Activated T-cell treated with anti-CD3 and anti-CD28 coated beads, Interleukin-2, amount 50 U/mL, for 4 hours (primary cell): Measurements from ENCODE around the gene GPR17. TPM values are rescaled to one million over a fixed set of nuclear protein-coding genes. Genes with fewer than 3 reads are reported as not detected.

Experiments used
- ATAC-seq, 2 donors: fragments of 200-7000 bp; cut with Tn5 transposase; one replicate each; pipeline ENCODE4 v1.10.0; 2021
- DNase-seq: peaks from one replicate; pipeline ENCODE4 v3.0.0-alpha.2; 2020
- H3K27me3 Mint-ChIP-seq: one replicate; pipeline ENCODE4 v1.8.0; 2021; ENCODE audit warnings: low read depth, mixed read lengths
- H3K36me3 Mint-ChIP-seq: one replicate; pipeline ENCODE4 v1.8.0; 2022; ENCODE audit warnings: mixed read lengths; ENCODE audit not compliant: insufficient read depth
- H3K4me1 Mint-ChIP-seq: one replicate; pipeline ENCODE4 v1.8.0; 2021; ENCODE audit warnings: low read depth, mixed read lengths
- H3K4me3 Mint-ChIP-seq: one replicate; pipeline ENCODE4 v1.8.0; 2021; ENCODE audit warnings: mild to moderate bottlenecking, moderate library complexity, mixed read lengths
- H3K9me3 Mint-ChIP-seq: one replicate; pipeline ENCODE4 v1.8.0; 2021; ENCODE audit warnings: mixed read lengths
- total RNA-seq, 3 donors: library from RNA; stranded (reverse); gene quantifications; one replicate each; pipeline ENCODE4 v1.2.1, GENCODE V29; 2021

The GPR17 gene
- total RNA-seq: not detected

GRCh38 chr2:127645395-127646291 lies at the start of gene GPR17:
GPR17 (plus strand) TSS chr2:127646153; CDS start chr2:127650736, 4,583 bp downstream.
- no peaks in the 10 kb centered on the region for H3K27me3 Mint-ChIP-seq
- no peaks in the 10 kb centered on the region for H3K9me3 Mint-ChIP-seq
- H3K4me3 Mint-ChIP-seq: no peak within 1 kb of the TSS
- no peaks in the 10 kb centered on the region for H3K36me3 Mint-ChIP-seq
- H3K4me1 Mint-ChIP-seq: peaks cover 28% of the 10 kb centered on the region
- DNase-seq (no peak), ATAC-seq (no peak)

- Mint-ChIP-seq H3K9me3 (peaks cover 5% of the 10 kb centered on the region), H3K27me3 (peaks cover 2% of the 10 kb centered on the region), H3K4me1 (peaks cover 2% of the 10 kb centered on the region), H3K36me3 (no peaks in the 10 kb centered on the region), H3K4me3 (no peak overlapping the region)
- no peak for DNase-seq
- no peak for ATAC-seq
Observed at GRCh38 chr2:127596311-127597045, 49.5 kb upstream of the GPR17 start.

- DNase-seq (no peak), ATAC-seq (no peak)
- Mint-ChIP-seq H3K36me3 (no peaks in the 10 kb centered on the region), H3K4me1 (peaks cover 2% of the 10 kb centered on the region), H3K9me3 (peaks cover 8% of the 10 kb centered on the region), H3K27me3 (peaks cover 2% of the 10 kb centered on the region), H3K4me3 (no peak overlapping the region)
Observed at GRCh38 chr2:127597046-127597983, 48.6 kb upstream of the GPR17 start.

DNA sequence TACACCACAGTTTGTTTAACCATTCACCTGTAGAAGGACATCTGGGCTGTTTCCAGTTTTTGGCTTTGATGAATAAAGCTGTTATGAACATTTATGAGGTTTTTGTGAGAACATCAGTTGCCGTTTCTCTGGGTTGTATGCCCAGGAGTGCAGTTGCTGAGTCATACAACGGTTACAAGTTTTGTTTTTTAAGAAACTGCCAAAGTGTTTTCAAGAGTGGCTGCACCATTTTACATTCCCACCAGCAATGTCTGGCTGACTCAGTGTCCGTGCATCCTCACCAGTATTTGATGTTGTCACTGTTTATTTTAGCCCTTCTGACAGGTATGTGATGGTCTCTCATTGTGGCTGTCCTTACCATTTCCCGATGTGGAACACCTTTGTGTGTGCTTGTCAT lies 48.0 kb upstream of the GPR17 start:
- Mint-ChIP-seq H3K4me3 (no peak overlapping the region), H3K4me1 (peaks cover 2% of the 10 kb centered on the region), H3K27me3 (peaks cover 2% of the 10 kb centered on the region), H3K36me3 (no peaks in the 10 kb centered on the region), H3K9me3 (peaks cover 10% of the 10 kb centered on the region)
- ATAC-seq: no peak
- DNase-seq: no peak

DNA sequence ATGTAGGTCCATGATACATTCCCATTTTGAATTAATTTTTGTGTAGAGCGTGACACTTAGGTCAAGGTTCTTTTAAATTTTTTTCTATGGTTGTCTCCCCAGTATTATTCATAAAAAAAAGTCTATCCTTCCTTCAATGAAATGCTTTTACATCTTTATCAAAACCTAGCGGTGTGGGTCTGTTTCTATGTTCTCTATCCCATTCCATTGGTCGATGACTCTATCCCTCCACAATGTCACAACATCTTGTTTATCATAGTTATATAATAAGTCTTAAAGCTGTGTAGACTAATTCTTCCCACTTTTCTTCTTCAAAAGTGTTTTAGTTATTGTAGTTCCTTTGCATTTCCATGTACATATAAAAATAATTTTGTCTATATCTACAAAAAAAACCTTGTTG lies 47.2 kb upstream of the GPR17 start:
- H3K36me3 Mint-ChIP-seq: no peaks in the 10 kb centered on the region
- H3K4me3 Mint-ChIP-seq: no peak overlapping the region
- no peak for DNase-seq
- peaks cover 15% of the 10 kb centered on the region for H3K9me3 Mint-ChIP-seq
- no peak for ATAC-seq
- H3K27me3 Mint-ChIP-seq: peaks cover 2% of the 10 kb centered on the region
- peaks cover 2% of the 10 kb centered on the region for H3K4me1 Mint-ChIP-seq

GRCh38 chr2:127599211-127599610 lies 46.7 kb upstream of the GPR17 start:
- ATAC-seq (no peak), DNase-seq (no peak)
- Mint-ChIP-seq H3K27me3 (peaks cover 2% of the 10 kb centered on the region), H3K9me3 (peaks cover 15% of the 10 kb centered on the region), H3K4me3 (no peak overlapping the region), H3K36me3 (no peaks in the 10 kb centered on the region), H3K4me1 (peaks cover 2% of the 10 kb centered on the region)

DNA sequence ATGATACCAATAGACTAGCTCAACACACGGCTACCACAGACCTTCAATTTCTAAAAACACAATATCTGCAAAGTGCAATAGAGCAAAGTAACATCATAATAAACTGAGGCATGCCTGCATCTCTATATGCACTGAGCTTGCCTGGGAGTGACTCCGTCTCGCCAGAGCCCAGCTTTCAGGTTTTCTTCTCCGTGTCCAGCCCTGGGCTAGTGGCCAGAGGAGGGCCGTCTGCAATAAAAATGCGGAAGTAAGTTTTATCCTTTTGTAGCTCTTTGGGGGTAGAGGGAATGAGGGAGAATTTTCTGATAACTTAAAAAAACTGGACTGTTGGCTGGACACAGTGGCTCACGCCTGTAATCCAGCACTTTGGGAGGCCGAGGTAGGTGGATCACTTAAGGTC lies 41.0 kb upstream of the GPR17 start:
- ATAC-seq: no peak
- no peak overlapping the region for H3K4me3 Mint-ChIP-seq
- peaks cover 1% of the 10 kb centered on the region for H3K4me1 Mint-ChIP-seq
- H3K36me3 Mint-ChIP-seq: no peaks in the 10 kb centered on the region
- peaks cover 10% of the 10 kb centered on the region for H3K9me3 Mint-ChIP-seq
- no peak for DNase-seq
- peaks cover 2% of the 10 kb centered on the region for H3K27me3 Mint-ChIP-seq

DNA sequence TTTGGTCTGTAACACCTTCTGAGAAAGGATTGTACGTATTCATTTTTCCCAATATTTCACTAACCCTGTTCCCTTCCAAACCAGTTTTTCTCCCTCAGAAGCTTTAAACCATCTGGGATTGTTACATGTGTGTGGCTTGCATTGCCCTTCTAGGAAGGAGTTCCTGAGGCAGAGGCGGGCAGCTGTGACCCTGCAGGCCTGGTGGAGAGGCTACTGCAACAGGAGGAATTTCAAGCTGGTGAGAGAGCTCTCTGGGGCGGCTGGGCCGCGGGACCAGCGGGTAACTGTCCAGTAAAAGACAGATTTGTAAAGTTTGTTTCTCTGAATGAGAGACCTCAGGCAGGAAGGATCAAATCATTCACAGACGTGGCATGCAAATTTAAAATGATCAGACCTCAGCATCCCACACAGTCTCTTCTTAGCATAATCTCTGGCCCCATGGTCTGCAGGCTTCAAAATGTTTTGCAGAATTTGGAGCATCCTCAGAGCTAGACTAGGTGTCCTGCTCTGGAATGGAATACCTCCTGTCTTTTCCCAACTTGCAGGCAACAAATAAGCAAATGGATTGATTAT lies 40.2 kb upstream of the GPR17 start:
- Mint-ChIP-seq H3K4me1 (peaks cover 1% of the 10 kb centered on the region), H3K4me3 (no peak overlapping the region), H3K9me3 (peaks cover 10% of the 10 kb centered on the region)

DNA sequence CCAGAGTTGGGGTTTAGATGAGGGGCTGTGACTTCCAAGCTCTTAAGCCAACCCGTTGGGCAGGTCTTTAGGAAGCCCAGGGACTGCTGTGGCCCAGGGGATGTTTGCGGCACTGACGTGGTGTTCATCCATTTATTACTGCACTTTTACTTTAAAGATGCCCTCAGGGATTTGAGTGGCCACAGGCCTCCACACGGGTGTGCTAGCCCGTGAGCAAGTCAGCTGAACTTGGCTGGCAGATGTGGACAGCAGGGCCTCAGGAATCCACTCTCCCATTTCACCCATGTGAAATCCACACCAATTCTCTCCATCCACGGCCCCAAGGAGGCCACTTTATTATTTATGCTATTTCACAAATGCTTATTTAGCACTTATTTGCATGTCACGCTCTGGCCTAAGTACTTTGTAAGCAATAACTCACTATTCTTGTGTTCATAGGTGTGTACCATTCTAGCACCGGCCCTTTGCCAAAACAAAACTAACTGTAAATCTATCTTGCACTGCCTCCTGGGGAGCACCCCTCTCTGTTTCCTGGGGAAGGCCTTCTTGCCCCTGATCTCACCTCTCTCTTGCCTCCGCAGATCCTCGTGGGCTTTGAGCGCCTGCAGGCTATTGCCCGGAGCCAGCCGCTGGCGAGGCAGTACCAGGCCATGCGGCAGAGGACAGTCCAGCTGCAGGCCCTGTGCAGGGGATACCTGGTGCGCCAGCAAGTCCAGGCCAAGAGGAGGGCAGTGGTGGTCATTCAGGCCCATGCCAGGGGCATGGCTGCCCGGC lies 39.1 kb upstream of the GPR17 start:
- H3K4me1 Mint-ChIP-seq: peaks cover 1% of the 10 kb centered on the region
- no peaks in the 10 kb centered on the region for H3K36me3 Mint-ChIP-seq
- peaks cover 10% of the 10 kb centered on the region for H3K9me3 Mint-ChIP-seq
- ATAC-seq (no peak), DNase-seq (no peak)
- no peak overlapping the region for H3K4me3 Mint-ChIP-seq
- H3K27me3 Mint-ChIP-seq: peaks cover 2% of the 10 kb centered on the region

More for the DNA sequence above, 40.2 kb upstream of the GPR17 start:
- Mint-ChIP-seq H3K27me3 (peaks cover 2% of the 10 kb centered on the region), H3K36me3 (no peaks in the 10 kb centered on the region)
- DNase-seq (no peak), ATAC-seq (no peak)

- H3K36me3 Mint-ChIP-seq: no peaks in the 10 kb centered on the region
- ATAC-seq: no peak
- H3K4me1 Mint-ChIP-seq: peaks cover 1% of the 10 kb centered on the region
- H3K4me3 Mint-ChIP-seq: no peak overlapping the region
- peaks cover 2% of the 10 kb centered on the region for H3K27me3 Mint-ChIP-seq
- DNase-seq: no peak
- H3K9me3 Mint-ChIP-seq: peaks cover 7% of the 10 kb centered on the region
Observed at GRCh38 chr2:127607399-127607908, 38.5 kb upstream of the GPR17 start.

DNA sequence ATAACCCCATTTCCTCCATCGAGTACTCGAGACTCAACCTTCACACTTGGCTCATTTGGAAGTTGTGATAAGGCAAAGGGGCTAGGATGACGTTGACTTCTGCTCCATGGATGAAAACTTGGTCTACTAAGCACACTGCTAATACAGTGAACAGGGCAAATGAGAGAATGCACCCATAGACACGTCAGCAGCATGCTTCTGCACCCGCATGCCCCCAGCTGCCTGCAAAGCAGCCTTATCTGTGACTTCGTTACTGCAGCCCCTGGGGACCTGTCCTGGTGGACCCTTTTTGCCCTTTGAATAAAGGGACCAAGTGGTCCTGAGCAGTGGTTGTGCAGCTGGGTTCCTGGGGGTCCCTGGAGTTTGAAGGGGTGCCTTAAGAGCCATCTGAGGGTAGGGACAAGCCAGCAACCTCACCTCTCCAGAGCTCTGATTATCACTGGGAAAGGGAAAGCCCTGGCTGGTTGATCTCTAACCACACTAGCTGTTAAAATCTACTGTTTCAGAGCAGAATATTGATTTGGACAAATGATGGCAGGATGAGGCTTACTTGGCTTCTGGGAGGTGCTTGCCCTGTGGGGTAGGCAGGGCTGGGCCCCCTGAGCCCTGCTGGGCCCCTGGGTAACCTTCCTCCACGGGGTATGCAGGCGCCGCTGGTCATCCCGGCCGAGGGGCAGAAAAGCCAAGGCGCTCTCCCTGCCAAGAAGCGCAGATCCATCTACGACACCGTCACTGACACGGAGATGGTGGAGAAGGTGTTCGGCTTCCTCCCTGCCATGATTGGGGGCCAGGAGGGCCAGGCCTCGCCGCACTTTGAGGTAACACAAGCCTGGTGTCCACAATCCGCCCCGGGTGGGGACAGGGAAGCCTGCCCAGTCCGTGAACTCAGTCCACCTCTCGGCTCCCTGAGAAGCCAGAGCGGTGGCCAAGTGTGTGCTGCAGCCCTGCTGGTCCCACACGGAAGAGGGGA lies 37.6 kb upstream of the GPR17 start:
- no peak overlapping the region for H3K4me3 Mint-ChIP-seq
- H3K27me3 Mint-ChIP-seq: peaks cover 2% of the 10 kb centered on the region
- ATAC-seq (no peak), DNase-seq (no peak)
- peaks cover 6% of the 10 kb centered on the region for H3K9me3 Mint-ChIP-seq
- H3K36me3 Mint-ChIP-seq: no peaks in the 10 kb centered on the region
- peaks cover 1% of the 10 kb centered on the region for H3K4me1 Mint-ChIP-seq

GRCh38 chr2:127609031-127609751 lies 36.8 kb upstream of the GPR17 start:
- DNase-seq (no peak), ATAC-seq (no peak)
- no peak overlapping the region for H3K4me3 Mint-ChIP-seq
- H3K4me1 Mint-ChIP-seq: peaks cover 1% of the 10 kb centered on the region
- H3K9me3 Mint-ChIP-seq: peaks cover 7% of the 10 kb centered on the region
- H3K36me3 Mint-ChIP-seq: no peaks in the 10 kb centered on the region
- peaks cover 2% of the 10 kb centered on the region for H3K27me3 Mint-ChIP-seq
